ENCODE data around the gene SPINK2. TPM values are rescaled to one million over a fixed set of nuclear protein-coding genes. Genes with fewer than 3 reads are reported as not detected.
A peak's percentile ranks its signal among the peaks of the same experiment; 100 is the strongest.

Gene SPINK2
- total and polyA plus RNA-seq, 2 of the 13 experiments (the other 11 are each of a cell fraction or from before 2014, with no cell fraction given), result not detected

GRCh38 chr4:56799824-56800756 is 21.4 kb downstream of the SPINK2 start (continued):
- TF ChIP-seq TBX3 (IDR thresholded peaks at IDR 0.05; ENCODE audit: borderline replicate concordance) (no peak), ZBTB20 (CRISPR knock-in tag; IDR thresholded peaks at IDR 0.05; ENCODE audit: borderline replicate concordance, low read depth) (no peak), GFI1 (CRISPR knock-in tag; IDR thresholded peaks at IDR 0.05; ENCODE audit: borderline replicate concordance) (peak; percentile 45), MZF1 (CRISPR knock-in tag; IDR thresholded peaks at IDR 0.05; ENCODE audit: borderline replicate concordance) (no peak), ZNF264 (CRISPR knock-in tag; IDR thresholded peaks at IDR 0.05) (0 out of 2 replicates have a peak, but pooled peaks have one; percentile 29), NCOA5 (CRISPR knock-in tag; IDR thresholded peaks at IDR 0.05) (no peak), ZNF256 (CRISPR knock-in tag; conservative IDR thresholded peaks at IDR 0.05) (no peak), ARID3A (IDR thresholded peaks at IDR 0.05; ENCODE audit: low read depth, low read length) (0 out of 2 replicates have a peak, but pooled peaks have one; percentile 41), ZNF3 (CRISPR knock-in tag; IDR thresholded peaks at IDR 0.05) (no peak), HMGXB3 (CRISPR knock-in tag; IDR thresholded peaks at IDR 0.05; ENCODE audit: borderline replicate concordance) (no peak), ADNP (CRISPR knock-in tag; IDR thresholded peaks at IDR 0.05) (no peak), XRCC5 (optimal IDR thresholded peaks at IDR 0.05; ENCODE audit: low read length) (peak; percentile 59), STAT5B (CRISPR knock-in tag; IDR thresholded peaks at IDR 0.05) (peak; percentile 44; the same call in 1 of the 2 replicates), TFE3 (CRISPR knock-in tag; IDR thresholded peaks at IDR 0.05) (no peak), ZNF24 (IDR thresholded peaks at IDR 0.05) (no peak), ZSCAN31 (CRISPR knock-in tag; IDR thresholded peaks at IDR 0.05; ENCODE audit: low read depth) (no peak), JUN (CRISPR knock-in tag; IDR thresholded peaks at IDR 0.05) (no peak), ZKSCAN5 (CRISPR knock-in tag; IDR thresholded peaks at IDR 0.05) (no peak), AKAP8 (CRISPR knock-in tag; IDR thresholded peaks at IDR 0.05) (no peak), KDM2A (CRISPR knock-in tag; IDR thresholded peaks at IDR 0.05; ENCODE audit: borderline replicate concordance, low read depth) (peak; percentile 78; the same call in 1 of the 2 replicates), ZNF557 (CRISPR knock-in tag; IDR thresholded peaks at IDR 0.05) (peak; percentile 94; the same call in 1 of the 2 replicates), ISL2 (CRISPR knock-in tag; IDR thresholded peaks at IDR 0.05) (no peak), KMT2A (CRISPR knock-in tag; IDR thresholded peaks at IDR 0.05) (no peak), ERF (CRISPR knock-in tag; IDR thresholded peaks at IDR 0.05) (0 out of 2 replicates have a peak, but pooled peaks have one; percentile 33)
